SIG-M5 treated with dmso at 0.1 percent for 504 hours (cell line): Measurements from ENCODE around the gene RAB32.

Source experiments
- DNase-seq: peaks from one replicate; lab custom pipeline; 2025; ENCODE audit not compliant: unreplicated experiment; lab: John Stamatoyannopoulos, UW

The RAB32 gene

GRCh38 chr6:146581968-146582367 is 38.3 kb downstream of the RAB32 start:
- DNase-seq: no peak

- peak; percentile 21 for DNase-seq
Measured at GRCh38 chr6:146582857-146583256, 39.2 kb downstream of the RAB32 start.

DNA sequence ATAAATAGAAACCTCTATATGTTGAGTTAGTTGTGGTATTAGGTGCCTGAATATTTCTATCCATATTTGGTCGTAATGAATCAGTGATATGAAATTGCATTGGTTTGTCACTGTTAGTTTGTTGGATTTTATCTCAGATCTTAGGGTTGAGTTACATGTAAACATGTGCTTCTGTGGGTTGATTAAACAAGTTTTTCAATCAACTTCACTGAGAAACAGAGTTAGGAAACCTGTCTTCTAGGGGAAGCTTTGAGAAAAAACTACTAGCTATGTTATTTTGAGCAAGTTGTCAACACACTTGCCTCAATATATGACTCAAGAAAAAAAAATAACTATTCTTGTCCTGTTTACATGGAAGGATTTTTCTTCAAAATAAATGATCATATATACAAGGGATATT is 40.3 kb downstream of the RAB32 start:
- no peak for DNase-seq

DNA sequence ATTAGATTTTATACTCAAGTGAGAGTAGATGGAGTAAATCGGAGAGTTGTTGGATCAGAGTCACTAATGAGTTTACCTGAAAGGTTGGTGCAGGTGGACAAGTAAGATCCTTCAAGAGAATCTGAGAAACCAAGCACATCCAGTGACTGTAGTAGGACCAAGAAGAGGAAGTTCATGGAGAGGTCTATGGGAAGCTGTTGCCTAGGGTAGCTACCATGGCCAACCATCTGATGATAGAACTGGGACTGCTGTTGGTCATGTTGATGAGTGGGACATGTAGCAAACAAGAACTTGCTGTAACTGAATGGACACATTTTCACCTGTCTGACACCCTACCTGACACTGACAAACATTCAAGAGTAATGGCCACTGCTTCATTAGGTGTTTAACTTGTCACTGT is 43.8 kb downstream of the RAB32 start:
- DNase-seq: peak; percentile 28

GRCh38 chr6:146590492-146590891 is 46.9 kb downstream of the RAB32 start:
- no peak for DNase-seq

DNA sequence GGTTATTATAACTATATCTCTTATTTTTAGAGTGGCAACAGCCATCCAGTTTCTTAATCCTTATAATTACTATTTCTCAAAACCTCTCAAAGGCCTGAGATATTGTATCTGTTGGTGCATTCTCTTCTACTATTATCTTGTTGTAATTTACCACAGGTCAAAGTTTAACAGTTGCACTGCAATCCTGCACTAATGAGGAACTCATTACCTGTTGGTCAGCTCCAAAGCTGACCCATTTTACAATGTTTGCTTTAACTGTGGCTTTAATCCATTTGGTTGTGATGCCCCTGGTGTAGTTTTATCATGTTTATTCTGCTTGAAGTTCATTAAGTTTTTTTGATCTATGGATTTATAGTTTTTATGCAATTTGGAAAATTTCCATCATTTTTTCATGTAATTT is 48.8 kb downstream of the RAB32 start:
- DNase-seq: no peak

DNA sequence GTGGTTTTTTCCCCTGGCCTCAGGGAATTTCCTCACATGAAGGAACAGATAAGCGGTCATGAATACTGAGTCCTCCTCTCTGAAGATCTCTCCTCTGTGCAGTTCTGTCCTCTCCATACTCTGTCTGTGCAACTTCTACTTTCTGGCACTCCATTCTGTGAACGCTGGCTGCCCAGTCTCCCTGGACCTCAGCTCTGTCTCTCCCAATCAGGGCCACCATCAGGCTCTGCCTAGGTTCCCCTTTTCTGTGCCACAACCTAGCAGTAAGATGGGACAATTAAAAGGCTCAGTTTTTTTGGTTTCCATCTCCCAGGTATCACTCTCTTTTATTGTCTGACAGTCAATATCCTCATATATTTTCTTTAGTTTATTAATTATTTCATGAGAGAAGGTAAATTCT is 50.4 kb downstream of the RAB32 start:
- no peak for DNase-seq

GRCh38 chr6:146594495-146594894 is 50.9 kb downstream of the RAB32 start:
- peak; percentile 77 for DNase-seq

- DNase-seq: peak; percentile 96
Measured at GRCh38 chr6:146595972-146596731, 52.5 kb downstream of the RAB32 start.

DNA sequence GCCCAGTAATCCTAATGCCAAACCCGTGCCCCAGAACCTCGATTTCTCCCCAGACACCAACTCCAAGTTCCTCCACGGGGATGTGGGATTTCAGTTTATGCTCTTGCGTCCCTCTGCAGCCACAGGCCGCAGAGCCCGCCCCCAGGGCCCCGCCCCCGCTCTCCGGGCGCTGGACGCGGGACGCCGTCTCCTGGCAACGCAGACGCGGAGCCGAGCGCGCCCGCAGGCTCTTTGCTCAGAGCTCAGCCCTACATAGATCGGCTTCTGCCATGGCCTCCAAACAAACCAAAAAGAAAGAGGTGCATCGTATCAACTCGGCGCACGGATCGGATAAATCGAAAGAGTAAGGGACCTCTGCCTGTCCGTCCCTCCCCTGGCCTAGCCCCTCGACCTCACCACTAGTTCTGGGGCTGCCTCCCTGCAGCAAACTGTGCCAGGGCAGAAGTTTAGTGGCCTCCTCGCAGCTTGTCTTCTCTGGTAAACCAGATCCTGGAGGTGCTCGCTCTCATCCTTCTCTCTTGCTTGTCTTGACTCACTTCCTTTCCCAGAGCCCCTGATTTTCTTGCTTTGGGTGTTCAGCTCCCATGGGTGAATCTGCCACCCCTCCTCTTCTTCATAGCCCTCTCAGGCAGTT is 55.3 kb downstream of the RAB32 start, which contains the start of gene ADGB:
Gene ADGB (plus strand): TSS at position 201 of the 634 bp plus-strand sequence. CDS start 69 bp downstream, at position 270.
- no peak for DNase-seq

DNA sequence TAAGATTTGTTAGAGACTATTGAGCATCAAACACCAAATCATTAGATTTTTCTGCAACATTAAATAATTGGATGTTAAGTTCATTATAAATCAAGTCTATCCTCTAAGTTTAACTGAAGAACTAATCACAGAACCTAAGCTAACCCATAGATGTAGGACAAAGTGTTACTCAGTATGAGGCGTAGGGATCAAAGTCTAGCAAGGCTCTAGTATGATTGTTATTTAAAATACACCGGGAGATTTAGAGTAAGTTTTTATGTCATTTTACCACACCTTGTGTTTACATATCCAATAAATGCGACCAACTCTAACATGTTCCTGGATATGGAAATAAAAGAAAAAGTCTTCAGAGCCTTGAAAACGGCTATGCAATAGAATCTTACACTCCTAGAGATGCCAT is 57.7 kb downstream of the RAB32 start:
- no peak for DNase-seq

DNA sequence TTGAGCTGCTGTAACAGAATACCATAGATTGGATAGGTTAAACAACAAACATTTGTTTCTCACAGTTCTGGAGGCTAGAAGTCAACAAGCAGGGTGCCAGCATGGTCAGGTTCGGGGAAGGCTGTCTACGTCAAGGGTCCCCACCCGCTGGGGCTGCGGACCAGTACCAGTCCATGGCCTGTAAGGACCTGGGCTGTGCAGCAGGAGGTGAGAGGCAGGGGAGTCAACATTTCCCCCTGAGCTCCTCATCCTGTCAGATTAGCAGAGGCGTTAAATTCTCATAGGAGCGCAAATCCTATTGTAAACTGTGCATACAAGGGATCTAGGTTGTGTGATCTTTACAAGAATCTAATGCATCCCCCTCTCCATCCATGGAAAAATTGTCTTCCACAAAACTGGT is 58.9 kb downstream of the RAB32 start:
- DNase-seq: no peak
